IPS DF 6.9 (cell line): Measurements from ENCODE around the gene THAP3.
"Not testable (repeated sequence)": the region's sequence is repeated elsewhere in the genome, so short reads cannot be mapped to it uniquely, and the experiment has no call there.

ENCODE experiments used
- DNase-seq: peaks from one replicate; pipeline ENCODE4 v3.0.0-alpha.2; 2013; ENCODE audit warnings: low read depth, low spot score
- H3K27ac ChIP-seq: one replicate; pipeline ENCODE4 v1.5.1; 2013; ENCODE audit warnings: low read length, control low read depth
- H3K27me3 ChIP-seq: 2 replicates; pipeline ENCODE4 v1.6.1; 2013; ENCODE audit warnings: mild to moderate bottlenecking, low read length; ENCODE audit not compliant: control insufficient read depth, insufficient read depth
- H3K36me3 ChIP-seq: 2 replicates; pipeline ENCODE4 v1.6.1; 2013; ENCODE audit warnings: low read length; ENCODE audit not compliant: control insufficient read depth, insufficient read depth
- H3K4me1 ChIP-seq: 2 replicates; pipeline ENCODE4 v1.6.1; 2013; ENCODE audit warnings: low read length; ENCODE audit not compliant: control insufficient read depth, insufficient read depth
- H3K4me3 ChIP-seq: 2 replicates; pipeline ENCODE4 v1.5.1; 2013; ENCODE audit warnings: mild to moderate bottlenecking, low read length
- H3K9me3 ChIP-seq: 2 replicates; pipeline ENCODE4 v1.6.1; 2013; ENCODE audit warnings: low read length, inconsistent platforms; ENCODE audit not compliant: control insufficient read depth, insufficient read depth
- WGBS: extraction: QIAGEN DNeasy Blood & Tissue Kit; methylation state at CpG from one replicate; pipeline ENCODE4 v1.1.7; 2013; ENCODE audit warnings: mixed read lengths, missing lambda C conversion rate; ENCODE audit not compliant: insufficient read length, insufficient coverage; 5-methylcytosine and 5-hydroxymethylcytosine counted together

Gene THAP3

GRCh38 chr1:6591644-6592043 lies 33.0 kb upstream of the THAP3 start:
- no peaks in the 10 kb centered on the region for H3K9me3 ChIP-seq
- no peak overlapping the region for H3K4me3 ChIP-seq
- DNase-seq: no peak
- no peaks in the 10 kb centered on the region for H3K27me3 ChIP-seq
- no peaks in the 10 kb centered on the region for H3K4me1 ChIP-seq
- no peak overlapping the region for H3K27ac ChIP-seq
- H3K36me3 ChIP-seq: peaks cover 27% of the 10 kb centered on the region
- WGBS: no CpG with 5 or more reads among the region's 6 CpGs

GRCh38 chr1:6592441-6592840 lies 32.2 kb upstream of the THAP3 start:
- H3K36me3 ChIP-seq: peaks cover 31% of the 10 kb centered on the region
- H3K4me3 ChIP-seq: no peak overlapping the region
- no peaks in the 10 kb centered on the region for H3K27me3 ChIP-seq
- WGBS: no CpG with 5 or more reads among the region's 5 CpGs
- H3K27ac ChIP-seq: no peak overlapping the region
- DNase-seq: no peak
- H3K4me1 ChIP-seq: no peaks in the 10 kb centered on the region
- no peaks in the 10 kb centered on the region for H3K9me3 ChIP-seq

- Histone ChIP-seq H3K27me3 (no peaks in the 10 kb centered on the region), H3K4me1 (no peaks in the 10 kb centered on the region), H3K27ac (no peak overlapping the region), H3K36me3 (peaks cover 35% of the 10 kb centered on the region), H3K9me3 (no peaks in the 10 kb centered on the region), H3K4me3 (no peak overlapping the region)
- WGBS: no CpG with 5 or more reads among the region's 38 CpGs
- no peak for DNase-seq
These were observed 31.6 kb upstream of the THAP3 start for GRCh38 chr1:6592865-6593593.

GRCh38 chr1:6593810-6594209 lies 30.9 kb upstream of the THAP3 start:
- Histone ChIP-seq H3K27me3 (no peaks in the 10 kb centered on the region), H3K4me3 (no peak overlapping the region), H3K27ac (no peak overlapping the region), H3K36me3 (peaks cover 31% of the 10 kb centered on the region), H3K4me1 (no peaks in the 10 kb centered on the region), H3K9me3 (no peaks in the 10 kb centered on the region)
- no CpG with 5 or more reads among the region's 15 CpGs for WGBS
- DNase-seq: no peak

GRCh38 chr1:6594977-6595740 lies 29.5 kb upstream of the THAP3 start:
- WGBS: no CpG with 5 or more reads among the region's 11 CpGs
- no peak overlapping the region for H3K27ac ChIP-seq
- no peaks in the 10 kb centered on the region for H3K9me3 ChIP-seq
- no peaks in the 10 kb centered on the region for H3K4me1 ChIP-seq
- DNase-seq: no peak
- H3K27me3 ChIP-seq: no peaks in the 10 kb centered on the region
- H3K36me3 ChIP-seq: peaks cover 36% of the 10 kb centered on the region
- no peak overlapping the region for H3K4me3 ChIP-seq

GRCh38 chr1:6596351-6596750 lies 28.3 kb upstream of the THAP3 start:
- no peak overlapping the region for H3K27ac ChIP-seq
- H3K9me3 ChIP-seq: no peaks in the 10 kb centered on the region
- H3K36me3 ChIP-seq: peaks cover 34% of the 10 kb centered on the region
- DNase-seq: no peak
- H3K4me1 ChIP-seq: no peaks in the 10 kb centered on the region
- H3K27me3 ChIP-seq: no peaks in the 10 kb centered on the region
- WGBS: no CpG with 5 or more reads among the region's 7 CpGs
- no peak overlapping the region for H3K4me3 ChIP-seq

- peaks cover 33% of the 10 kb centered on the region for H3K36me3 ChIP-seq
- no CpG with 5 or more reads among the region's 15 CpGs for WGBS
These were observed 27.5 kb upstream of the THAP3 start for GRCh38 chr1:6596886-6597776.

GRCh38 chr1:6597777-6598131 lies 26.9 kb upstream of the THAP3 start:
- H3K4me3 ChIP-seq: no peak overlapping the region
- DNase-seq: no peak
- H3K9me3 ChIP-seq: no peaks in the 10 kb centered on the region
- H3K27me3 ChIP-seq: no peaks in the 10 kb centered on the region
- H3K4me1 ChIP-seq: no peaks in the 10 kb centered on the region
- WGBS: no CpG with 5 or more reads among the region's 6 CpGs
- no peak overlapping the region for H3K27ac ChIP-seq
- peaks cover 30% of the 10 kb centered on the region for H3K36me3 ChIP-seq

More at GRCh38 chr1:6596886-6597776, 27.5 kb upstream of the THAP3 start:
- no peak for DNase-seq
- no peaks in the 10 kb centered on the region for H3K4me1 ChIP-seq
- no peaks in the 10 kb centered on the region for H3K27me3 ChIP-seq
- no peak overlapping the region for H3K27ac ChIP-seq
- no peaks in the 10 kb centered on the region for H3K9me3 ChIP-seq
- H3K4me3 ChIP-seq: no peak overlapping the region

- Histone ChIP-seq H3K36me3 (peaks cover 25% of the 10 kb centered on the region), H3K27ac (no peak overlapping the region), H3K27me3 (no peaks in the 10 kb centered on the region), H3K4me1 (no peaks in the 10 kb centered on the region), H3K4me3 (no peak overlapping the region), H3K9me3 (no peaks in the 10 kb centered on the region)
- WGBS: no CpG with 5 or more reads among the region's 31 CpGs
- no peak for DNase-seq
These were observed 25.3 kb upstream of the THAP3 start for GRCh38 chr1:6599141-6599975.

- no CpG with 5 or more reads among the region's 8 CpGs for WGBS
- H3K27ac ChIP-seq: not testable (repeated sequence)
These were observed 24.7 kb upstream of the THAP3 start for GRCh38 chr1:6599991-6600390.

More at GRCh38 chr1:6599991-6600390, 24.7 kb upstream of the THAP3 start:
- H3K36me3 ChIP-seq: peaks cover 23% of the 10 kb centered on the region
- not testable (repeated sequence) for H3K4me3 ChIP-seq, H3K4me1 ChIP-seq, H3K27me3 ChIP-seq, DNase-seq, H3K9me3 ChIP-seq
